CD14-positive monocyte (primary cell): ENCODE data around the gene CCL27. TPM values are rescaled to one million over a fixed set of nuclear protein-coding genes. Genes with fewer than 3 reads are reported as not detected.

Experiments used
- DNase-seq, 3 donors: peaks; one replicate each; pipeline ENCODE4 v3.0.0-alpha.2; 2011 to 2022
- H2AFZ ChIP-seq: 2 replicates; pipeline ENCODE4 v1.6.0; 2012; ENCODE audit warnings: mild to moderate bottlenecking, low read depth, low read length, inconsistent platforms; ENCODE audit not compliant: insufficient read depth, poor library complexity, severe bottlenecking
- H3K27ac ChIP-seq, 2 donors: 1 replicate in 1 of 2; 2 replicates in 1 of 2; pipeline ENCODE4 v1.5.1; 2012 to 2013; ENCODE audit warnings: low read length in 2 of 2, control low read depth in 1 of 2, inconsistent platforms in 1 of 2, low read depth in 1 of 2, mild to moderate bottlenecking in 1 of 2
- H3K27me3 ChIP-seq, 2 donors: one replicate each; pipeline versions ENCODE4 v1.6.0 to v1.6.1; 2011 to 2013; ENCODE audit warnings: low read length in 2 of 2; ENCODE audit not compliant: control insufficient read depth in 2 of 2, insufficient read depth in 2 of 2
- H3K36me3 ChIP-seq, 2 donors: replicated peaks in 1 of 2; 1 replicate in 1 of 2; 2 replicates in 1 of 2; pipeline versions ENCODE4 v1.5.1 to v1.6.1; 2012 to 2013; ENCODE audit warnings: low read length in 2 of 2, control low read depth in 1 of 2, inconsistent platforms in 1 of 2, mild to moderate bottlenecking in 1 of 2; ENCODE audit not compliant: insufficient read depth in 2 of 2, control insufficient read depth in 1 of 2
- H3K4me1 ChIP-seq, 2 donors: 1 replicate in 1 of 2; 2 replicates in 1 of 2; pipeline versions ENCODE4 v1.5.1 to v1.6.1; 2012 to 2013; ENCODE audit warnings: low read length in 2 of 2, control low read depth in 1 of 2, inconsistent platforms in 1 of 2, mild to moderate bottlenecking in 1 of 2, moderate library complexity in 1 of 2; ENCODE audit not compliant: insufficient read depth in 2 of 2, control insufficient read depth in 1 of 2
- H3K4me2 ChIP-seq: replicated peaks from 2 replicates; pipeline ENCODE3; 2012; ENCODE audit warnings: low read length, moderate library complexity, mild to moderate bottlenecking; ENCODE audit not compliant: poor library complexity, severe bottlenecking; ENCODE audit errors: extremely low read depth
- H3K4me3 ChIP-seq, 3 experiments: fragments of 200-600 bp in 1 of 3; sonication (generic) in 1 of 3; replicated peaks in 1 of 3; 1 replicate in 2 of 3; 2 replicates in 1 of 3; pipeline ENCODE4 v1.5.1; 2011 to 2013; ENCODE audit warnings: low read length in 3 of 3, mild to moderate bottlenecking in 3 of 3, control low read depth in 2 of 3, low read depth in 2 of 3, inconsistent platforms in 1 of 3, moderate library complexity in 1 of 3
- H3K79me2 ChIP-seq: 2 replicates; pipeline ENCODE4 v1.6.0; 2012; ENCODE audit warnings: mild to moderate bottlenecking, control low read depth, inconsistent platforms, low read length, moderate library complexity; ENCODE audit not compliant: insufficient read depth
- H3K9ac ChIP-seq: 2 replicates; pipeline ENCODE4 v1.6.0; 2017; ENCODE audit warnings: low read length, mild to moderate bottlenecking; ENCODE audit not compliant: insufficient read depth, poor library complexity, severe bottlenecking
- H3K9me3 ChIP-seq, 2 donors: replicated peaks in 1 of 2; 1 replicate in 1 of 2; 2 replicates in 1 of 2; pipeline versions ENCODE4 v1.5.1 to v1.6.1; 2012 to 2013; ENCODE audit warnings: low read length in 2 of 2, control low read depth in 1 of 2; ENCODE audit not compliant: control insufficient read depth in 1 of 2, insufficient read depth in 1 of 2
- H4K20me1 ChIP-seq: 2 replicates; pipeline ENCODE4 v1.6.0; 2012; ENCODE audit warnings: mild to moderate bottlenecking, low read length, control low read depth, moderate library complexity; ENCODE audit not compliant: insufficient read depth
- H3K27ac Mint-ChIP-seq, 7 donors: one replicate each; pipeline ENCODE4 v1.8.0; 2020; ENCODE audit warnings: mild to moderate bottlenecking in 7 of 7, mixed read lengths in 7 of 7, moderate library complexity in 6 of 7, inconsistent platforms in 2 of 7
- H3K27me3 Mint-ChIP-seq, 3 donors: one replicate each; pipeline ENCODE4 v1.8.0; 2021 to 2022; ENCODE audit warnings: low read depth in 3 of 3, mild to moderate bottlenecking in 3 of 3, mixed read lengths in 3 of 3, moderate library complexity in 3 of 3, inconsistent platforms in 1 of 3
- H3K36me3 Mint-ChIP-seq, 2 donors: one replicate each; pipeline ENCODE4 v1.8.0; 2020; ENCODE audit warnings: mixed read lengths in 2 of 2, inconsistent platforms in 1 of 2, mild to moderate bottlenecking in 1 of 2
- H3K4me1 Mint-ChIP-seq: one replicate; pipeline ENCODE4 v1.8.0; 2020; ENCODE audit warnings: mild to moderate bottlenecking, mixed read lengths
- H3K4me3 Mint-ChIP-seq, 2 donors: one replicate each; pipeline ENCODE4 v1.8.0; 2020; ENCODE audit warnings: mild to moderate bottlenecking in 2 of 2, mixed read lengths in 2 of 2, moderate library complexity in 1 of 2
- H3K9me3 Mint-ChIP-seq, 7 donors: one replicate each; pipeline ENCODE4 v1.8.0; 2020 to 2022; ENCODE audit warnings: mixed read lengths in 7 of 7, mild to moderate bottlenecking in 6 of 7, moderate library complexity in 6 of 7, inconsistent platforms in 2 of 7
- CTCF ChIP-seq: fragments of 200-600 bp; IDR thresholded peaks from one replicate; pipeline ENCODE4 v1.8.0; 2022; ENCODE audit warnings: antibody characterized with exemption, mild to moderate bottlenecking
- WGBS: methylation state at CpG from one replicate; pipeline ENCODE4 v1.1.5; 2013; ENCODE audit warnings: missing lambda C conversion rate; ENCODE audit not compliant: insufficient coverage; 5-methylcytosine and 5-hydroxymethylcytosine counted together
- intact Hi-C, 2 donors: fragments of 100-400 bp; cut with micrococcal nuclease; formaldehyde crosslinking; loops; one replicate each; pipeline versions ENCODE4 v1.15.0 to v1.15.1; 2023
- polyA plus RNA-seq, 3 donors: library from polyadenylated mRNA; depleted of rRNA in 1 of 3; unstranded in 2 of 3; stranded (reverse) in 1 of 3; fragments of 300-500 nt in 2 of 3; fragments of >200 nt in 1 of 3; fragmentation: Illumina TruSeq in 2 of 3; gene quantifications; 1 replicate in 2 of 3; 2 replicates in 1 of 3; pipeline ENCODE4 v1.2.3, GENCODE V29; 2012 to 2021

Gene CCL27
- polyA plus RNA-seq, 3 donors = not detected

GRCh38 chr9:34651321-34651720, 11.1 kb downstream of the CCL27 start:
- TF ChIP-seq CTCF = no peak
- intact Hi-C loops = no loop called here
- Mint-ChIP-seq H3K36me3 (peaks cover 34 to 44% of the 10 kb centered on the region in 2 donors), H3K4me1 (peaks cover 41% of the 10 kb centered on the region), H3K27ac (no peak overlapping the region), H3K4me3 (no peak overlapping the region), H3K9me3 (peaks cover 0 to 4% (median 0%) of the 10 kb centered on the region in 7 donors), H3K27me3 (peaks cover 6 to 14% (median 8%) of the 10 kb centered on the region in 3 donors)
- H3K79me2 ChIP-seq = peaks cover 4% of the 10 kb centered on the region
- peaks cover 18 to 30% of the 10 kb centered on the region in 2 donors for H3K36me3 ChIP-seq
- no peak overlapping the region for H3K9ac ChIP-seq
- H4K20me1 ChIP-seq = peaks cover 14% of the 10 kb centered on the region
- 100% methylated on average over 1 of the region's 4 CpGs for WGBS
- no peak for DNase-seq
- H3K4me2 ChIP-seq = no peak overlapping the region
- H3K4me3 ChIP-seq = no peak overlapping the region
- no peaks in the 10 kb centered on the region for H3K9me3 ChIP-seq
- H3K27me3 ChIP-seq = no peaks in the 10 kb centered on the region
- no peak overlapping the region for H2AFZ ChIP-seq
- peaks cover 17 to 25% of the 10 kb centered on the region in 2 donors for H3K4me1 ChIP-seq
- no peak overlapping the region for H3K27ac ChIP-seq

- no peak for DNase-seq
- WGBS = 100% methylated on average over 1 of the region's 5 CpGs
- H3K4me3 ChIP-seq = no peak overlapping the region
- peaks cover 4% of the 10 kb centered on the region for H3K79me2 ChIP-seq
- H3K4me2 ChIP-seq = no peak overlapping the region
- TF ChIP-seq CTCF = no peak
- Mint-ChIP-seq H3K36me3 (peaks cover 34 to 44% of the 10 kb centered on the region in 2 donors), H3K9me3 (peaks cover 0 to 4% (median 0%) of the 10 kb centered on the region in 7 donors), H3K4me1 (peaks cover 43% of the 10 kb centered on the region), H3K27ac (no peak overlapping the region), H3K27me3 (peaks cover 6 to 14% (median 8%) of the 10 kb centered on the region in 3 donors), H3K4me3 (no peak overlapping the region)
- intact Hi-C loops = no loop called here
- H4K20me1 ChIP-seq = peaks cover 14% of the 10 kb centered on the region
- H3K36me3 ChIP-seq = peaks cover 18 to 30% of the 10 kb centered on the region in 2 donors
- no peak overlapping the region for H3K9ac ChIP-seq
- H3K27me3 ChIP-seq = no peaks in the 10 kb centered on the region
- no peak overlapping the region for H2AFZ ChIP-seq
- no peaks in the 10 kb centered on the region for H3K9me3 ChIP-seq
- H3K27ac ChIP-seq = no peak overlapping the region
- peaks cover 21 to 29% of the 10 kb centered on the region in 2 donors for H3K4me1 ChIP-seq
Measured at GRCh38 chr9:34650816-34651215, 11.6 kb downstream of the CCL27 start.
